KOPT-K1 (cell line): ENCODE results near the gene PITX2.

Experiments used
- H3K27ac ChIP-seq: fragments of 200-600 bp; sonication (generic); 2 replicates; pipeline ENCODE4 v1.5.1; 2016; ENCODE audit warnings: antibody characterized with exemption, mild to moderate bottlenecking, low read depth, low read length; ENCODE audit not compliant: poor library complexity, severe bottlenecking
- H3K36me3 ChIP-seq: fragments of 200-600 bp; sonication (generic); 2 replicates; pipeline ENCODE4 v1.5.1; 2017; ENCODE audit warnings: antibody characterized with exemption, mild to moderate bottlenecking, low read length, moderate library complexity; ENCODE audit not compliant: insufficient read depth
- H3K9me3 ChIP-seq: fragments of 200-600 bp; sonication (generic); 2 replicates; pipeline ENCODE4 v1.5.1; 2017; ENCODE audit warnings: antibody characterized with exemption, low read length, mild to moderate bottlenecking; ENCODE audit not compliant: insufficient read depth, poor library complexity, severe bottlenecking

PITX2 gene

DNA sequence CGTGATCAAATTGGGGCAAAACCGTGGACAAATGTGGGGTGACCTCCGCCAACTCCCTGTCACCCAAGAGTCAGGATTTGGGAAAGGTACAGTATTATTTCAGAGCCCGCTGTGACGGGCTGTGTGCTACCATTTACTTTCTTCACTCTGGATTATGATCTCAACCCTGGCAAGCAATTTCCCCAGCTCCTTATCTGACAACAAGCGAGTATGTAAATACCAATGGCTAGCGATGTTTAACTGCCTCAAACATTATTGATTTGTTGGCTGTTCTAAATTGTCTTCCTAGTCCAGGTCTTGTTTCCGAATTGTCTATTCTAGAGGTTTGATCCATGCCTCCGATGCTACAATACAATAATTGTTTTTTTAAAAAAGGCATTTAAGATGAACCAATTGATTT, 17.7 kb upstream of the PITX2 start:
- Histone ChIP-seq H3K27ac (no peak overlapping the region), H3K9me3 (peaks cover 32% of the 10 kb centered on the region), H3K36me3 (no peaks in the 10 kb centered on the region)

DNA sequence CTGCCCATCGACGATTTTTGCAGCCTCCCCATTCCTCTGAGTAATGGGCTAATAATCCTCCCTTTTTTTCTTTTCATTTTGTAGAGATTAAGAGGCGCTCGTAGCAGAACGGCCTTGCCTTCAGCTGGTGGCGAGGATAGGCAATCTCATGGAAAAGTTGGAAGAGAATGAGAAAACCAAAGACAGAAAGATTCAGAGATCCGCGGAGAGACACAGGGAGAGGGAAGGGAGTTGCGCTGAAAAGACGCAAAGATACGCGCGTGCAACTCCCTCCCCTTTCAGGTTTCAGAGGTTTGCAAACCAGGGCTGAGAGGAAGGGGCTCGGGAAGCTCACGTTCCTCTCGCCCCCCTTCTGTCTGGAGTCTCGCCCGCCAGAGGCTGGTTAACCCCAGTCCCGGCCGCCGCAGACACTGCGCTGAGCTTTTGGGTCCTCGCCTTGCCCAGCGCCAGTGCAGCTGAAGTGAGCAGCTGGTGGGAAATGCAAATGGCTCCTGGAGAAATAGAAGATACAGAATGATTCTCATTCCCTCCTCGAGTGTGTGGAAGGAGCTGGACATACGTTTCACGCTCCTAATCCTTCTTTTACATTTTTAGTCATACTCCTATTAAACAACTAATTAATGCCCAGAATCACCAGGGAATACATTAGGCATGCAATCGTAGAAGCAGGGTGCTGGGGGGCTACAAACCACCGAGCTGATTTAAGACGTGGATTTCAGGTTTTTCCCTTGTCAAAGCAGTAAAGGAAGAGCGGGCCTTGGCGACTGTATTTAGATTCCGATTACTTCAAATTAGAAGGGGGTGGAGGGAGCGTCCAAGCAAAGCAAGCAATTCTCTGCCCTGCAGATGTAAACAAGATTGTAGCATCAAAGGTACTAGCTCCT, 16.6 kb upstream of the PITX2 start:
- H3K36me3 ChIP-seq, result no peaks in the 10 kb centered on the region
- H3K27ac ChIP-seq, result no peak overlapping the region
- H3K9me3 ChIP-seq, result peaks cover 32% of the 10 kb centered on the region

DNA sequence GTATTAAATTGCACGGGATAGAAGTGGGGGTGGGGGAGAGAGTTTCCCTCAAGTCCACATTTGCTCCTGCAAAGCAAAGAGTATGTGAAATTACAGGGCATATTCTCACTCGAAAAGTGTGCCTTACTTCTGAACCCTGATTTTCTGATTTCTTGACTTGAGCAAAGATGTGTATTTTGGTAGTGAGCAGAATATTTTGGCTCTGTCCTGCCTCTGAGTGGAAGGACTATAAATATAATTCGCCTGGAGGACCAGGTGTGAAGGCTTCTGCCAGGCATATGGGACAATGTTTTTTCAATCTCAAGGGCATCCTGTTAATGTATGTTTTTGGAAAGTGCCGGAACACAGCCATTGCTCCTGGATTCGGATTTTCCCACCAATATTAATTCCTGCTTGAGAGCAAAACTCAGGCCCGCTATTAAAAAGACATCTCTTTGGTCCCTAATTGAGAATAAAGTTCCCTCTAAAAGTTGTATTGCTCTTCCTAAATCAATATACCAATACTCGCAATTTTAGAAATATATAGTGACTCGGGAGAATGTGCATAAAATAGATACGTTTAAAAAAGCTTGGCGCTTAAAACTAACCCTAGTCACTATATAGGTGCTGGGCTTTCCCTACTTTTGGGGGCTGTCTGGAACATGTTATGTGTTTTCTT, 15.3 kb upstream of the PITX2 start:
- peaks cover 32% of the 10 kb centered on the region for H3K9me3 ChIP-seq
- H3K27ac ChIP-seq, result no peak overlapping the region
- H3K36me3 ChIP-seq, result no peaks in the 10 kb centered on the region

DNA sequence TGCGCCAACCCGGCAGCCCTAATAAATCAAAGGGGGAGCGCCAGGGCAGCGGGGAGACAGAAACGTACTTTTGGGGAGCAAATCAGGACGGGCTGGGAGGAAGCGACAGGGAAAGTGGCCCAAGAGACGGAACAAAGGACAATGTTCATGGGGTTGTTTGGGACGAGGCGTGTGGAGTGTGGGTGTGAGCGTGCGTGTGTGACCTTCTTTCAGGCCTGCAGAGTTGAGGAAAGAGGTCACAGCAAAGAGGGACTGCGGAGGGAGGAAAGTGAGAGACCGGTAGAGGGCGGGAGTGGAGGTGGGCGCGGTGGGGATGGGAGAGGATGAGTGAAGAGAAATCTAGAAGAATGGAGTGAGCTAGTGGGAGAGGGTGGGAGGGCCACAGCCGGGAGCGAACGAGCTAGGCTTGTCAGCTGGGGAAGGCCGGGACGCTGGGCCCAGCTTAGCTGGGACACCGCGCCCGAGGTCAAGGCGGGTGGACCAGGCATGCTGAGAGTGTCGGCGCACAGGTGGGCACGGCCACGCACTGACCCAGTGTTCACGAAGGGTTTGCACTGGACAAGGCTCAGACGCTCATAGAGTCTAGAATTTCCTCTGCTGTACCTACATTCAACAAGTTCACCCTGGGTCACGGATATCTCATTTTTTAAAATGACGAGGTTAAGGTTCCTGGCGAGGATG, 14.7 kb upstream of the PITX2 start:
- no peaks in the 10 kb centered on the region for H3K36me3 ChIP-seq
- H3K9me3 ChIP-seq, result peaks cover 32% of the 10 kb centered on the region
- no peak overlapping the region for H3K27ac ChIP-seq

DNA sequence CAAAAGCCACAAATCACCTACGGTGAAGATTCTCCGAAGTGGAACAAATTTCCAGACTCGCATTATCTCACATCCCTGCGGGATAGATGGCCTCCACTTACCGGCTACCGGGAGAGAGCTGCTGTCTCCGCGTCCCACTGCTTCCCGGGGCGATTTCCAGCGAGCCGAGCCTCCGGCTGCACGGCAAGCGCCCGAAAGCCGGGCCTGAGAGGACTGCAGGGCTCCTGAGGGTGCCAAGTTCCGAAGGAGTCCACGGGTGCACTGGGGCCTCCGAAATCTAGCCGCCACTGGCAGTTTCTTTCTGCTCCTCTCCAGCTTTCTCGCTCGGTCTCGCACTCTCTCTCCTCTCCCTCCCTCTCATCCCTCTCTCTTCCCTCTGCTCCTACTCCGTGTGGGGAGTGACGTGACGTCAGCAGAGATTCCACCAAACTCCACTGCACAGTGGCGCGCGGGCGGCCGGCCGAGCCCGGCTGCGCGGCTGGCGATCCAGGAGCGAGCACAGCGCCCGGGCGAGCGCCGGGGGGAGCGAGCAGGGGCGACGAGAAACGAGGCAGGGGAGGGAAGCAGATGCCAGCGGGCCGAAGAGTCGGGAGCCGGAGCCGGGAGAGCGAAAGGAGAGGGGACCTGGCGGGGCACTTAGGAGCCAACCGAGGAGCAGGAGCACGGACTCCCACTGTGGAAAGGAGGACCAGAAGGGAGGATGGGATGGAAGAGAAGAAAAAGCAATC, 14.0 kb upstream of the PITX2 start:
- Histone ChIP-seq H3K36me3 (no peaks in the 10 kb centered on the region), H3K27ac (no peak overlapping the region), H3K9me3 (peaks cover 35% of the 10 kb centered on the region)

DNA sequence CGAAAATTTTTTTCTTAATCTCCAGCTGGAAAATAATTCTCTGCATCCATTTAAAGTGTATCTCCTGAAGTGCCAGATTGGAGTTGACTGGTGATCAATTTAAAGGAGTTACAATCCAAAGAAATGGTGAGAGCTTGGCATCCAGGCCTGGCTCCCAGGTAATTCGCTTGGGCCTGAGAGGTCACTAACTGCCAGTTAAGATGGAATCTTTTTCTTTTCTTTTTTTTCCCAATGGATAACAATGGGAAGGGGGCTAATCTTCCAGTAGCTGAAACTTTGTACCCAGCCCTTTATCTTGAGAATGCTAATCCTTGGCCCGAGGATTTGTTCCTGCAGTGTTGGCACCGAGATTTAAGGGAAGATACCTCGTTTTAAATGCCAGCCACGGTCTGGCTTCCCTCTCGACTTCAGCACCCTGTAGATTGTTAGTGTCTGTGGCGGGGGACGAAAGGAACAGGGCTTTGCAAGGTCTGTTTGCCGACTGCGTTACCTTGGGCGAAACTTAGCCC, 13.3 kb upstream of the PITX2 start:
- no peak overlapping the region for H3K27ac ChIP-seq
- peaks cover 39% of the 10 kb centered on the region for H3K9me3 ChIP-seq
- no peaks in the 10 kb centered on the region for H3K36me3 ChIP-seq

DNA sequence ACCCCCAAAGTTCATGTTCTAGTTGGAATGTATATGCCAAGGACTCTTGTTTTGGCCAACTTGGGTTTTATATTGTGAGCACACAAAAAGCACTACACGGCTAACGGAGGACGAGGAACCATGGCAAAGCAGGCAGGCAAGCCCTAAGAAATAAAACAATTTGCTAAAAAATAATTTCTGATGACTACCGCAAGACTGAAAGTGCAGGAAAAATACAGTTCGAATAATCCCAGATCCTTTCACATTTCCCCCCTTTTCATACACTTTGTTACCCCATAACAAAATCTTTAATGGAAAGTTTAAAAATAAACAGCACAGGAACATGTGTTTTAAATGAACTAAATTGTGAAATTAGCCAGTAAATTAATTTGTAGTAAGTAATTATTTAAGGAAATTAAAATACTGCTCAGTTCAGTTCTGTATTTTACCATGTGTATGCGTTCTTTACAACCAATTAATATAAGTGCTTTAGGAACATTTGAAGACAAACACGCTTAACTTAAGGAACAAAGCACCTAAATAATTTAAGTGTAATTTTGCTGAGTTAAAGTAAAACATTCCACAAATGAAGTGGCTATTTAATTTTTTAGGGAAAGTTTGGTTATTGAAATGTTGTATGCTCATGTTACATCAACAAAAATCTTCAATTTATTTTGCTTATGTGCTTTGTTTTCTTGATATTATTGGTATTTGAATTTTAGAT, 12.4 kb upstream of the PITX2 start:
- H3K9me3 ChIP-seq, result peaks cover 48% of the 10 kb centered on the region
- no peak overlapping the region for H3K27ac ChIP-seq
- no peaks in the 10 kb centered on the region for H3K36me3 ChIP-seq

DNA sequence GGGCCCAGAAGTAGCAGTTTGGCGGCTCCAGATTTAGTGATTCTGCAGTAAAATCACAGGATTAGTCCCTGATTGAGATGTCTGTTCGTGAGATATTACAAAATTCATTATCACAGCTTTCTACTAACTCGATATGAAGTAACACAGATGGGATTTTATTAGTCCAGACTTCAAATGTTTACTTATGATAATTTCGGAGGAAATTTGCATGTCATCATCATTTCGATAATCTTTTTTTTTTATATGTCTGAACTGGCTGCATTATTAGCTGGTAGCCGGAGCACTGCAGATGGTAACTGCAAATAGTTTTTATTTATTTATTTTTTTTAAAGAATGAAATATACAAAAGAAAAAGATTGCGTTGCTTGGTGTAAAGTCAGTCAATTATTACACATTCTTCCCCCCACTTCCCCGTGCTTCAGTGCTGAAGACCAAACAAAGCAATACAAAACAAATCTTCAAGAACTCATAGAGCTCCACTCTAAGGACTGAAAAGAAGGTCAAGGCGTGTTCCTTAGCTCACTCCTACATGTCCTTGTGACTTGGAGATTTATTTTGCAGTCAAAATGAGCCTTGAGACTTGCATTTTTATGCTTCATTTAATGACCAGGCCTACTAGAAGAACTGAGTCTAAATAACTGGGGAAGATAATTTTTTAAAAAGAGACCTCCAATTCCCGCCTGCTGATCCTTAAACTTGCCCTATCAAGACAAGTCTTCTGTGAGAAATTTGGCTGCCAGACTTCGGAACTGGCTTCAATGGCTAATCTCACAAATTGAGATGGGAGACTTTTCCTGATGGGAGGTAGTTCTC, 11.7 kb upstream of the PITX2 start:
- Histone ChIP-seq H3K36me3 (no peaks in the 10 kb centered on the region), H3K27ac (no peak overlapping the region)

DNA sequence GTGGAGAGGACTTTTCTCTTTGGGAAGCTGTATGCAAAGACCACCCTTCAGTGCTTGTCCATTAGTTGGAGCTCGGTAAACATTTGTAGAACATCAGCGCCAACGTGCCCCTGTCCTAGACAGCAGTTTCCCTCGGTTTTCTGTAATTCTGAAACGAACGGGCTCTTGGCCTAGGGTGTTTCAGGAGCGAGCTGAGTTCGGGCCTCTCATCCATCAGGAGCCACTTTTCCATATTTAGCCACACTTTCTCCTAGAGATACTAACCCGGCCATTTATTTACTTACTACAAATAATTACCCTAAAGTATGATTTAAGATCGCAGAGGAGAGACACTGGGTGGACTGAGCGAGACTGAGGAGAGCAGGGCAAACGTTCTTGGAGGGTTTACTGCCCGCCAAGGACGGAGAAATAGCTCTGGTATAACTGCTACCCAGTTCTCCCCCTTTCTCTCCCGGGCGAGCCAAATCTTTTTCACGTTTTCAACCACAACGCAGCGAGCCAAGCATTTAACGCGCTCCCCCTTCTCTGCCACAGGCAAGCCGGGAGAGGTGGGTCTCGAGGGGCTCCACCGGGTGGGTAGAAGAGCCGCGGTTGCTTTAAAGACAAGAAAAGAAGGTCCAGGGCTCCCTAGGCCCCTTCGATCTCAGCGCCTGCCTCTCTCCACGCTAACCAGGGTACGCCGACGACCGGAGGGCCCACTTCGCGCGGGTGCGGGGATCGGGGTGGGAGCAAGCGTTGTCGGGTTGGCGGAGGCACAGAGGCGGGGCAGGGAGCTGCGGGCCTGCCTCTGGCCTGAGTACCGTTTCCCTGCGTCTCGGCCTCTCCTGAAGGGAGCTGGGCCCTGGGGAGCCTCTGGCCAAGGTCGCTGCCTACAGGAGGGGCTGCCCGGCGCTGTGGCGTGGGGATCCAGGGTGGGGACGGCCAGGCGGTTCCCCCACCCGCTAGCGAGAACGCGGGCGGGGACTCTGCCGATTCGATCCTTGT, 10.8 kb upstream of the PITX2 start:
- Histone ChIP-seq H3K27ac (no peak overlapping the region), H3K36me3 (no peaks in the 10 kb centered on the region), H3K9me3 (peaks cover 56% of the 10 kb centered on the region)

More for the DNA sequence above, 11.7 kb upstream of the PITX2 start:
- peaks cover 54% of the 10 kb centered on the region for H3K9me3 ChIP-seq

DNA sequence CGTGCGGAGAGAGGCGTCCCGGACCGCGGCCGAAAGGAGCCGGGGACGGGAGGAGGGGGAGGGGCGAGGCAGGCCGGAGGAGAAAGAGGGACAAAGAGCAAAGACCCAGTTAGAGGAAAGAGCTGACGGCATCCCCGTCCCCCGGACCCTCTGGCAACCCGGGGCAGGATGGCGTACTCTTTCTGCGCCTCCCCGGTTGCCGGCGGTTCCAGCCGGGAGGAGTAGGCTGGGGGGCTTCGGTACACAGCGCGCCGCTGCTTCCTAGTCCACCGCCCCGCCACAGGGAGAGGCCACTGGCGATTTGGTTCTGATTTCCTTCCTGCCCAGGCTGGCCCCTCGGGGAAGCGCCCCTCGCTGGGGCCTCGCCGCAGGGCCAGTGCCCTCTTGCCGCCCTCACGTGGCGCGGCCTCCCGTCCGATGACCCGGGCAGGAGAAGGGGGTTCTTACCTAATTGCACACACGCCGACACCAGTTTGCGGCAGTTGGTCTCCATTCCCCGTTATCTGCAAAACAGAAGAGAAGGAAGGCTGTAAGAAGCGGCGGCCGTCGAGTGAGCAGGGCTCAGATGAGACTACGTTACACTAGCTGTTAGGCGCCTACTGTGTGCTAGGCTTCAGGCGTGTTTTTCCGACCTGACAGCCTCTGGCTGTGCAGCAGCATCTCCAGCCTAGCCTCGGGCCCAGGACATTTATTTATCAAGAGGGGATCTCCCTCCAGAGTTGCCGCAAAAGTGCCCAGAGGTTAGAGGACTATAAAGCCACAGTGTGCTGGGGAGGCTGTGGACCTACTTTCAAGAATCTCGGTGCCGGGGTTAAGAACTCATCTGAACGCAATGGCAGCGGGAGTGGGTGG, 9.9 kb upstream of the PITX2 start:
- peaks cover 55% of the 10 kb centered on the region for H3K9me3 ChIP-seq
- H3K27ac ChIP-seq, result no peak overlapping the region
- no peaks in the 10 kb centered on the region for H3K36me3 ChIP-seq

DNA sequence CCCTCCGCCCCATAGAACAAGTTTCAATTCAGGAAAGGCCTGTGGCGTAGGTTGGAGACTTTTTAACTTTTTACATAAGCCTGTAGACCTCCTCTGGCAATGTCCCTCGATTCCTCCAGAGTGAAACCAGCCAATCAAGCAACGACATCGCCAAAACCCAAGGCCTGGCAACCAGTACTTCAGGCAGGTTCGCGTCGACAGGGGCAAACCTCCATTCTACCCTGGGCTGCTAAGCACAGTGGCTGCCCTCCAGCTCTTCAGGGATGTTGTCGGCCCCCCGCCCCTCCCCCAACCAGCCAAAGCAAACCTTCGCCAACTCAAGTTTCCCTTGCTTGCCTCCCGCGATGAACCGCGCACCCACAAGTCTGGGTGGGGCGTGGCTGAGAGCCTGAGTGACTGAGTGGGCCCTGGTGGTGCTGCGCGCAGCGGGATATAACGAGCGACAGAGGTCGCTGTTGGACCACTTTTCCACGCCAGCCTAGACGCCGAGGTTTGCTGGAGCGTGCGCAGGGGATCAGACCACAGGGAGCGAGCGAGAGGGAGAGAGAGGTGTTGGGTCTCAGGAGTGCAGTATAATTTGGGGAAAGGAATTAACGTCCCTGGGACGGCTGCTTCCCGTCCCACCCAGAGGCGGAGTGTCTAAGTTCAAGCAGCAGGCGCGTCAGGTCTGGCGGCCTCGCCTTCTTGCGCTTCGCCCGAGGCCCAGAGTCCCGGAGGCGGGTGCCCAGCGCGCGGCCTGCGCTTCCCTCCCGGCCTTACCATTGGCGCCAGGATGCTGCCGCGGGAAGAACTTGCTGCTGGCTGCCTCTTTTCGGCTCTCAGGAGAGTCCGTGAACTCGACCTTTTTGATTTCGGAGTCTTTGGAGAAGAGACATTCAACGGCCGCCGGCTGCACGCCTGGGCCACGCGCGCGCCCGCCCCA, 9.0 kb upstream of the PITX2 start:
- Histone ChIP-seq H3K9me3 (peaks cover 50% of the 10 kb centered on the region), H3K27ac (no peak overlapping the region)

More for the DNA sequence above, 9.0 kb upstream of the PITX2 start:
- H3K36me3 ChIP-seq, result no peaks in the 10 kb centered on the region
